SK-N-SH (cell line): ENCODE measurements around the gene VMP1. TPM values are rescaled to one million over a fixed set of nuclear protein-coding genes. Genes with fewer than 3 reads are reported as not detected.
"Not testable (repeated sequence)": the region's sequence is repeated elsewhere in the genome, so short reads cannot be mapped to it uniquely, and the experiment has no call there.

ENCODE experiments used
- CTCF ChIA-PET: fragments of 300-600, 350-600 bp; formaldehyde crosslinking; extraction: SDS; loops from one replicate; lab custom pipeline; 2021; lab: Yijun Ruan, JAX
- POLR2A ChIA-PET: fragments of 350-600 bp; sonication (Branson Sonifier 250); formaldehyde crosslinking; extraction: SDS; loops from one replicate; lab custom pipeline; 2020; ENCODE audit warnings: antibody characterized with exemption, inconsistent platforms; lab: Yijun Ruan, JAX
- DNase-seq: peaks from one replicate; pipeline ENCODE4 v3.0.0; 2012
- H2AFZ ChIP-seq: fragments of 200-600 bp; sonication (generic); 2 replicates; pipeline ENCODE4 v1.8.1; 2016; ENCODE audit warnings: antibody characterized with exemption, mild to moderate bottlenecking, low read depth
- H3F3A ChIP-seq: fragments of 200-600 bp; sonication (generic); replicated peaks from 2 replicates; pipeline ENCODE3; 2016; ENCODE audit warnings: antibody characterized with exemption, mild to moderate bottlenecking; ENCODE audit not compliant: insufficient read depth
- H3K27ac ChIP-seq, 2 experiments: fragments of 200-500 bp in 1 of 2; fragments of 200-600 bp in 1 of 2; sonication (Bioruptor generic) in 1 of 2; sonication (generic), shearing (Covaris generic) in 1 of 2; 2 replicates each; pipeline versions ENCODE4 v1.5.1 to v1.6.1; 2014 to 2016; ENCODE audit warnings: low read depth in 2 of 2, inconsistent platforms in 1 of 2, low read length in 1 of 2, mild to moderate bottlenecking in 1 of 2, mixed read lengths in 1 of 2
- H3K27me3 ChIP-seq: fragments of 200-600 bp; sonication (generic), shearing (Covaris generic); 2 replicates; pipeline ENCODE4 v1.6.1; 2016; ENCODE audit warnings: mixed run types; ENCODE audit not compliant: insufficient read depth
- H3K36me3 ChIP-seq, 2 experiments: fragments of 200-500 bp in 1 of 2; fragments of 200-600 bp in 1 of 2; sonication (Bioruptor generic) in 1 of 2; sonication (generic) in 1 of 2; replicated peaks in 1 of 2; 2 replicates each; pipeline versions ENCODE3 to v1.5.1; 2014 to 2016; ENCODE audit warnings: low read length in 1 of 2, mild to moderate bottlenecking in 1 of 2; ENCODE audit not compliant: insufficient read depth in 2 of 2, control insufficient read depth in 1 of 2
- H3K4me1 ChIP-seq, 2 experiments: fragments of 200-500 bp in 1 of 2; fragments of 200-600 bp in 1 of 2; sonication (Bioruptor generic) in 1 of 2; sonication (generic), shearing (Covaris generic) in 1 of 2; 2 replicates each; pipeline versions ENCODE4 v1.5.1 to v1.6.1; 2014 to 2016; ENCODE audit warnings: low read depth in 1 of 2, low read length in 1 of 2, mixed run types in 1 of 2; ENCODE audit not compliant: insufficient read depth in 2 of 2, control insufficient read depth in 1 of 2
- H3K4me2 ChIP-seq: fragments of 200-600 bp; sonication (generic), shearing (Covaris generic); 2 replicates; pipeline ENCODE4 v1.6.1; 2017; ENCODE audit warnings: mixed run types
- H3K4me3 ChIP-seq, 2 experiments: fragments of 200-500 bp in 1 of 2; fragments of 200-600 bp in 1 of 2; sonication (Bioruptor generic) in 1 of 2; sonication (generic), shearing (Covaris generic) in 1 of 2; 2 replicates each; pipeline versions ENCODE4 v1.5.1 to v1.8.1; 2014 to 2016; ENCODE audit warnings: low read depth in 2 of 2, inconsistent platforms in 1 of 2, low read length in 1 of 2, mild to moderate bottlenecking in 1 of 2, mixed read lengths in 1 of 2, moderate library complexity in 1 of 2
- H3K79me2 ChIP-seq: fragments of 200-600 bp; sonication (generic); 2 replicates; pipeline ENCODE4 v1.8.1; 2017; ENCODE audit warnings: mild to moderate bottlenecking; ENCODE audit not compliant: insufficient read depth
- H3K9ac ChIP-seq: fragments of 200-600 bp; sonication (generic); 2 replicates; pipeline ENCODE4 v1.6.1; 2017; ENCODE audit warnings: mixed run types
- H3K9me2 ChIP-seq: fragments of 200-600 bp; sonication (generic); 2 replicates; pipeline ENCODE4 v1.6.1; 2017; ENCODE audit warnings: mixed run types
- H3K9me3 ChIP-seq: fragments of 200-600 bp; sonication (generic); 2 replicates; pipeline ENCODE4 v1.6.1; 2017; ENCODE audit warnings: mixed run types, mild to moderate bottlenecking, moderate library complexity
- H4K20me1 ChIP-seq: fragments of 200-600 bp; sonication (generic); 2 replicates; pipeline ENCODE4 v1.6.1; 2017; ENCODE audit warnings: mild to moderate bottlenecking, mixed run types; ENCODE audit not compliant: insufficient read depth
- IRF3 ChIP-seq: fragments of 150-350 bp; IDR thresholded peaks from 2 replicates; pipeline ENCODE4 v1.6.1; 2016; ENCODE audit warnings: mild to moderate bottlenecking, low read depth, low read length
- NFIC ChIP-seq: IDR thresholded peaks from 2 replicates; pipeline ENCODE4 v1.4.0; 2012; ENCODE audit warnings: borderline replicate concordance
- NRF1 ChIP-seq: IDR thresholded peaks from 2 replicates; pipeline ENCODE4 v1.6.1; 2012; ENCODE audit warnings: low read depth, mild to moderate bottlenecking, low read length
- TEAD4 ChIP-seq: IDR thresholded peaks from 2 replicates; pipeline ENCODE4 v1.4.0; 2012; ENCODE audit warnings: mild to moderate bottlenecking, borderline replicate concordance; ENCODE audit not compliant: insufficient read depth
- ZBTB33 ChIP-seq: IDR thresholded peaks from 2 replicates; pipeline ENCODE4 v1.4.0; 2012; ENCODE audit warnings: low read depth, borderline replicate concordance
- WGBS: methylation state at CpG from one replicate; pipeline ENCODE4 v1.1.6; 2017; ENCODE audit warnings: low lambda C conversion rate; 5-methylcytosine and 5-hydroxymethylcytosine counted together
- polyA plus RNA-seq, 3 experiments: library from polyadenylated mRNA; depleted of rRNA; stranded (reverse); fragments of >200 nt; gene quantifications; 2 replicates each; pipeline ENCODE4 v1.2.3, GENCODE V29; 2012

VMP1 gene
- polyA plus RNA-seq, 1 of the 3 experiments (the other 2 are of a cell fraction): 169 TPM

GRCh38 chr17:59828478-59828760 is 121.0 kb downstream of the VMP1 start:
- no peak overlapping the region for H3K4me3 ChIP-seq
- H3F3A ChIP-seq: peaks cover 61% of the 10 kb centered on the region
- CTCF ChIA-PET: interaction anchor here (0.9 to 1.6 kb wide), 4 partner anchors 10 to 75 kb away, joined by 3 to 6 read pairs (median 4); no protein-coding TSS in a partner anchor
- no peaks in the 10 kb centered on the region for H4K20me1 ChIP-seq
- peaks cover 68% of the 10 kb centered on the region for H3K79me2 ChIP-seq
- H3K27me3 ChIP-seq: no peaks in the 10 kb centered on the region
- no peak for DNase-seq
- 33% methylated on average over 2 of the region's 2 CpGs for WGBS
- H3K9me3 ChIP-seq: no peaks in the 10 kb centered on the region
- H3K4me2 ChIP-seq: peak overlapping the region; percentile 67
- no peaks in the 10 kb centered on the region for H3K9me2 ChIP-seq
- H3K9ac ChIP-seq: peak overlapping the region; percentile 95
- no peak for TF ChIP-seq IRF3
- no peak for TF ChIP-seq TEAD4
- TF ChIP-seq NFIC: no peak
- TF ChIP-seq NRF1: no peak
- no peak for TF ChIP-seq ZBTB33
- POLR2A ChIA-PET: interaction anchor here (0.5 kb wide), 1 partner anchor 19 kb away, joined by 3 read pairs; no protein-coding TSS in a partner anchor
- H3K36me3 ChIP-seq: peaks cover 0 to 4% of the 10 kb centered on the region in 2 experiments
- H3K4me1 ChIP-seq: peaks cover 14 to 64% of the 10 kb centered on the region in 2 experiments
- H3K27ac ChIP-seq: peak overlapping the region; percentile 87 to 100
- H2AFZ ChIP-seq: no peak overlapping the region

DNA sequence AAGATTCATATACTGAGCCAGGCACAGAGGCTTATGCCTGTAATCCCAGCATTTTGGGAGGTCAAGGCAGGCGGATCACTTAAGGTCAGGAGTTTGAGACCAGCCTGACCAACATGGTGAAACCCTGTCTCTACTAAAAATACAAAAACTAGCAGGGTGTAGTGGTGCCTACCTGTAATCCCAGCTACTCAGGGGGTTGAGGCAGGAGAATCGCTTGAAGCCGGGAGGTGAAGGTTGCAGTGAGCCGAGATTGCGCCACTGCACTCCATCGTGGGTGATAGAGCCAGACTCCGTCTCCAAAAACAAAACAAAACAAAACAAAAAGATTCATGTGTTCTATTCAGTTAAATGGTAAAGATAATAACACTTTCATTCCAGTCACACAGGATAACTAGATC is 121.4 kb downstream of the VMP1 start:
- H3K9me2 ChIP-seq, H2AFZ ChIP-seq, POLR2A ChIA-PET, DNase-seq, H3K27me3 ChIP-seq, H3K36me3 ChIP-seq, H4K20me1 ChIP-seq, H3K9me3 ChIP-seq: not testable (repeated sequence)
- 40% methylated on average over 7 of the region's 7 CpGs for WGBS
- Histone ChIP-seq H3F3A (peaks cover 59% of the 10 kb centered on the region), H3K4me3 (peak overlapping the region in 1 of 2 experiments; percentile 27; a peak in 2 of 4 replicates), H3K27ac (peak overlapping the region; percentile 87 to 100; a peak in 3 of 4 replicates), H3K9ac (peak overlapping the region; percentile 95), H3K79me2 (peaks cover 72% of the 10 kb centered on the region), H3K4me1 (peaks cover 14 to 64% of the 10 kb centered on the region in 2 experiments), H3K4me2 (peak overlapping the region; percentile 67)
- CTCF ChIA-PET: interaction anchor here (1.0 to 1.3 kb wide), 3 partner anchors 11 to 75 kb away, joined by 3 to 6 read pairs (median 4); no protein-coding TSS in a partner anchor
